HCT116 (cell line): Measurements from ENCODE around the gene ATP2C1.

Experiments used
- CTCF ChIP-seq, 3 experiments: fragments of 200-600 bp in 1 of 3; sonication (generic) in 1 of 3; IDR thresholded peaks in 2 of 3; conservative IDR thresholded peaks in 1 of 3; 2 replicates each; pipeline ENCODE4 v1.5.1; 2012 to 2017; ENCODE audit warnings: low read depth in 2 of 3, low read length in 2 of 3, antibody characterized with exemption in 1 of 3, borderline replicate concordance in 1 of 3, control low read depth in 1 of 3, mild to moderate bottlenecking in 1 of 3, mixed read lengths in 1 of 3, mixed run types in 1 of 3, moderate library complexity in 1 of 3; ENCODE audit not compliant: insufficient read depth in 1 of 3
- EZH2 ChIP-seq: fragments of 200-600 bp; sonication (generic); IDR thresholded peaks from 2 replicates; pipeline ENCODE4 v1.6.1; 2017; ENCODE audit warnings: antibody characterized with exemption, mixed run types
- JUND ChIP-seq: IDR thresholded peaks from 2 replicates; pipeline ENCODE4 v1.6.1; 2012
- POLR2A ChIP-seq: IDR thresholded peaks from 2 replicates; pipeline ENCODE4 v1.7.0; 2011; ENCODE audit warnings: borderline replicate concordance; ENCODE audit not compliant: insufficient read depth, insufficient read length; ENCODE audit errors: extremely low read depth
- POLR2AphosphoS5 ChIP-seq: IDR thresholded peaks from 2 replicates; pipeline ENCODE4 v1.6.1; 2011; ENCODE audit warnings: mild to moderate bottlenecking, low read depth, low read length, moderate library complexity
- SIN3A ChIP-seq: IDR thresholded peaks from 2 replicates; pipeline ENCODE4 v1.6.1; 2012; ENCODE audit warnings: low read depth
- SRF ChIP-seq: IDR thresholded peaks from 2 replicates; pipeline ENCODE4 v1.6.1; 2012; ENCODE audit warnings: low read depth
- ZBTB33 ChIP-seq: IDR thresholded peaks from 2 replicates; pipeline ENCODE4 v1.6.1; 2011; ENCODE audit warnings: mild to moderate bottlenecking, low read length, moderate library complexity; ENCODE audit not compliant: insufficient replicate concordance; ENCODE audit errors: extremely low read depth
- ZNF274 ChIP-seq: fragments of 200-500 bp; sonication (Bioruptor generic); IDR thresholded peaks from 2 replicates; pipeline ENCODE4 v1.6.1; 2014; ENCODE audit warnings: mild to moderate bottlenecking, low read depth, low read length, inconsistent platforms
- TF ChIP-seq, protein P1 (sequence below): IDR thresholded peaks from 2 replicates; pipeline ENCODE4 v1.6.1; 2012
- TF ChIP-seq, protein P2 (sequence below): IDR thresholded peaks from 2 replicates; pipeline ENCODE4 v1.6.1; 2012; ENCODE audit warnings: low read depth

- no peak for TF ChIP-seq SIN3A
- no peak for TF ChIP-seq CTCF (IDR thresholded peaks at IDR 0.05 in 2 of 3, conservative IDR thresholded peaks at IDR 0.05 in 1 of 3; ENCODE audit: borderline replicate concordance in 1 of 3, insufficient read depth in 1 of 3, low read depth in 2 of 3, low read length in 2 of 3)
- TF ChIP-seq POLR2A, result no peak
- TF ChIP-seq EZH2, result no peak
- no peak for TF ChIP-seq ZBTB33
- TF ChIP-seq JUND, result no peak
- TF ChIP-seq SRF, result no peak
- TF ChIP-seq ZNF274, result no peak
- TF ChIP-seq, protein P1, sequence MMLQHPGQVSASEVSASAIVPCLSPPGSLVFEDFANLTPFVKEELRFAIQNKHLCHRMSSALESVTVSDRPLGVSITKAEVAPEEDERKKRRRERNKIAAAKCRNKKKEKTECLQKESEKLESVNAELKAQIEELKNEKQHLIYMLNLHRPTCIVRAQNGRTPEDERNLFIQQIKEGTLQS, result no peak
- TF ChIP-seq, protein P2, sequence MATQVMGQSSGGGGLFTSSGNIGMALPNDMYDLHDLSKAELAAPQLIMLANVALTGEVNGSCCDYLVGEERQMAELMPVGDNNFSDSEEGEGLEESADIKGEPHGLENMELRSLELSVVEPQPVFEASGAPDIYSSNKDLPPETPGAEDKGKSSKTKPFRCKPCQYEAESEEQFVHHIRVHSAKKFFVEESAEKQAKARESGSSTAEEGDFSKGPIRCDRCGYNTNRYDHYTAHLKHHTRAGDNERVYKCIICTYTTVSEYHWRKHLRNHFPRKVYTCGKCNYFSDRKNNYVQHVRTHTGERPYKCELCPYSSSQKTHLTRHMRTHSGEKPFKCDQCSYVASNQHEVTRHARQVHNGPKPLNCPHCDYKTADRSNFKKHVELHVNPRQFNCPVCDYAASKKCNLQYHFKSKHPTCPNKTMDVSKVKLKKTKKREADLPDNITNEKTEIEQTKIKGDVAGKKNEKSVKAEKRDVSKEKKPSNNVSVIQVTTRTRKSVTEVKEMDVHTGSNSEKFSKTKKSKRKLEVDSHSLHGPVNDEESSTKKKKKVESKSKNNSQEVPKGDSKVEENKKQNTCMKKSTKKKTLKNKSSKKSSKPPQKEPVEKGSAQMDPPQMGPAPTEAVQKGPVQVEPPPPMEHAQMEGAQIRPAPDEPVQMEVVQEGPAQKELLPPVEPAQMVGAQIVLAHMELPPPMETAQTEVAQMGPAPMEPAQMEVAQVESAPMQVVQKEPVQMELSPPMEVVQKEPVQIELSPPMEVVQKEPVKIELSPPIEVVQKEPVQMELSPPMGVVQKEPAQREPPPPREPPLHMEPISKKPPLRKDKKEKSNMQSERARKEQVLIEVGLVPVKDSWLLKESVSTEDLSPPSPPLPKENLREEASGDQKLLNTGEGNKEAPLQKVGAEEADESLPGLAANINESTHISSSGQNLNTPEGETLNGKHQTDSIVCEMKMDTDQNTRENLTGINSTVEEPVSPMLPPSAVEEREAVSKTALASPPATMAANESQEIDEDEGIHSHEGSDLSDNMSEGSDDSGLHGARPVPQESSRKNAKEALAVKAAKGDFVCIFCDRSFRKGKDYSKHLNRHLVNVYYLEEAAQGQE, result no peak
- TF ChIP-seq POLR2AphosphoS5, result no peak
Measured at GRCh38 chr3:130948001-130948773, 54.3 kb downstream of the ATP2C1 start.
